GM12891 (cell line): ENCODE measurements around the gene ICE2.

Experiments
- DNase-seq: peaks from one replicate; pipeline ENCODE4 v3.0.0; 2011; ENCODE audit warnings: low spot score; ENCODE audit not compliant: insufficient read length
- FAIRE-seq: peaks from 2 replicates; lab custom pipeline; 2011; peaks lifted over from hg19 to GRCh38; lab: Jason Lieb, UNC
- PAX5 ChIP-seq: IDR thresholded peaks from 2 replicates; pipeline ENCODE4 v1.6.1; 2011; ENCODE audit warnings: low read length, moderate library complexity, mild to moderate bottlenecking; ENCODE audit not compliant: insufficient read depth, severe bottlenecking
- POLR2A ChIP-seq: IDR thresholded peaks from 2 replicates; pipeline ENCODE4 v1.6.1; 2011; ENCODE audit warnings: low read depth, low read length, control low read depth
- POLR2AphosphoS5 ChIP-seq: IDR thresholded peaks from 2 replicates; pipeline ENCODE4 v1.6.1; 2011; ENCODE audit warnings: low read depth, low read length, control low read depth
- POU2F2 ChIP-seq: IDR thresholded peaks from 2 replicates; pipeline ENCODE4 v1.6.1; 2011; ENCODE audit warnings: low read depth, mild to moderate bottlenecking, control low read depth, low read length, moderate library complexity
- SPI1 ChIP-seq: IDR thresholded peaks from 2 replicates; pipeline ENCODE4 v1.6.1; 2011; ENCODE audit warnings: low read depth, low read length, control low read depth
- TAF1 ChIP-seq: IDR thresholded peaks from 2 replicates; pipeline ENCODE4 v1.6.1; 2011; ENCODE audit warnings: low read depth, low read length, control low read depth

The ICE2 gene

DNA sequence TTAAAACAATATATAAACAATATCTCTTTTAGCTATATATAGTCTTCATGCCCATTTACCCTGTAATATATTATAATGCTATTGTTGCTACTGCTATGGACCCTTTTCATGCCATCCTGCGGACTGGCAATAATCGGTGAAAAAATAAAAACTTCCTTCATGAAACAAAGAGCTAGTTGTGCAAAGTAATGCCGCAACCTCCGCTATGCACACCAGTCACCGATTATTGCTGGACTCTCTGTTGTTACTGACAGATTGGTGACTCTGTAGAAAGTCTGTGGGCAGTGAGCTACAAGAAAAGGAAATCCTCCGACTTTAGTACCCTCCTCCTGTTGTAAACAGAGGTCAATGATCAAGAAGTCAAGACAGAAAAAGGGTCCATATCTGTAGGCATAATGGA, 17.9 kb upstream of the ICE2 start:
- FAIRE-seq, result no peak
- TF ChIP-seq POLR2AphosphoS5, result no peak
- TF ChIP-seq POU2F2, result no peak
- no peak for TF ChIP-seq SPI1
- TF ChIP-seq POLR2A, result no peak
- TF ChIP-seq TAF1, result no peak
- TF ChIP-seq PAX5, result no peak
- no peak for DNase-seq

GRCh38 chr15:60494108-60494507, 15.2 kb upstream of the ICE2 start:
- TF ChIP-seq SPI1 (no peak), POLR2A (no peak), PAX5 (no peak), POU2F2 (no peak), TAF1 (no peak), POLR2AphosphoS5 (no peak)
- no peak for DNase-seq
- no peak for FAIRE-seq

- FAIRE-seq, result no peak
- DNase-seq, result no peak
- TF ChIP-seq POU2F2 (no peak), POLR2A (no peak), POLR2AphosphoS5 (no peak), TAF1 (no peak), PAX5 (no peak), SPI1 (no peak)
These were observed 14.2 kb upstream of the ICE2 start for GRCh38 chr15:60493166-60493565.

GRCh38 chr15:60486742-60487141, 7.8 kb upstream of the ICE2 start:
- DNase-seq (no peak), FAIRE-seq (no peak)
- TF ChIP-seq PAX5 (no peak), TAF1 (no peak), SPI1 (peak; percentile 88), POU2F2 (no peak), POLR2A (no peak), POLR2AphosphoS5 (no peak)

GRCh38 chr15:60485365-60486055, 6.6 kb upstream of the ICE2 start:
- DNase-seq (no peak), FAIRE-seq (no peak)
- TF ChIP-seq POLR2A (no peak), PAX5 (no peak), SPI1 (0 out of 2 replicates have a peak, but pooled peaks have one; percentile 2), POU2F2 (no peak)

- TF ChIP-seq TAF1 (no peak), POLR2AphosphoS5 (no peak), POLR2A (no peak), PAX5 (no peak), SPI1 (no peak), POU2F2 (no peak)
- DNase-seq, result no peak
- no peak for FAIRE-seq
These were observed 4.1 kb upstream of the ICE2 start for GRCh38 chr15:60483042-60483441.

DNA sequence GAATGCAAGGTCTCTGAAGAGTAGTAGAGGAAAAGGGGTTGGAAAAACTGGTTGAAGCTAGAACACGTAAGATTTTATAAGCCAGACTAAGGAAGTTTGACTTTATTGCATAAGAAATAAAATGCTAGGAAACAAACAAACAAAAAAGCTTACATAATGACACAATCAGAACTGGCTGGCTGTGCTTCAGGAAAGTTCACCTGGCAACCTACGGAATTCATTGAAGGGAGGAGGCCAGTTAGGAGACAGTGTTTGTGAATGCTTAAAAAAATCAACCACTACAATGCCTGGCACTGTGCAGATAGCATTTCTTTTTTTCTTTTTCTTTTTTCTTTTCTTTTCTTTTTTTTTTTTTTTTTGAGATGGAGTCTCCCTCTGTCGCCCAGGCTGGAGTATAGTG, 1.9 kb upstream of the ICE2 start:
- no peak for TF ChIP-seq POU2F2
- no peak for TF ChIP-seq POLR2AphosphoS5
- no peak for TF ChIP-seq TAF1
- no peak for TF ChIP-seq POLR2A
- TF ChIP-seq PAX5, result no peak
- no peak for TF ChIP-seq SPI1
- DNase-seq (no peak), FAIRE-seq (no peak)

- DNase-seq (no peak), FAIRE-seq (no peak)
- TF ChIP-seq TAF1, result no peak
- no peak for TF ChIP-seq SPI1
- TF ChIP-seq PAX5, result no peak
These were observed 1.2 kb upstream of the ICE2 start for GRCh38 chr15:60480149-60480548.

GRCh38 chr15:60479361-60480110, 594 bp upstream of the ICE2 start:
- TF ChIP-seq POU2F2, result no peak
- TF ChIP-seq POLR2AphosphoS5, result no peak
- TF ChIP-seq POLR2A, result no peak
- no peak for TF ChIP-seq TAF1
- TF ChIP-seq SPI1, result no peak
- no peak for TF ChIP-seq PAX5
- DNase-seq (no peak), FAIRE-seq (peak; percentile 67)

DNA sequence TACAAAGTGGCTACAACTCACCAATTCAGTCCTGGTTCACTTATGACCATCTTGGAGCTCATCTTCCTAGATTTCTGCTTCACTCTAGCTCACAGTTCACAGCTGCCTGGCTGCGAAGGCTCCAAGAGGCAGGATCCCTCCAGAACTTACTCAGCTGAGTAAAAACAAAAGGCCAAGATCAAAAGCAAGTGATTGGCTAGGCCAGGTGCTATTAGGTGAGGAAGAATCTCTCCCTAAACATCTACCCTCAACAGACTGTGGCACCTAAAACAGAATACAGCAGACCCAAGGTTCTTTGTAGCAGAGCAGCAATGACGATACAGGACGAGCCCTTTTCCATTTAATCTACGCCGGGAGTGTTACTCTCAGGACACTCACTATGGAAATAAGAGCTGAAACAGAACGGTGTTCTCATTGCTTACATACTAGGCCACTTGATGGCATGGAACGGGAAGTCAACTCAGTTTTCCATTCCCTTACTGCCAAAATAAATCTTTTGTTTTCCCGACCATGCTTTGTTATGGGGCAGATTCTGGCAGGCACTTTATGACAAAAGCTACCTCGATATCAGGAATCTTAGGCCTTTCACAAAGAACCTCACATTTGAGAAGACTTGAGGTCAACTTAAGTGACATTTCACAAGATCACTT, 901 bp downstream of the ICE2 start:
- no peak for TF ChIP-seq SPI1
- TF ChIP-seq PAX5, result no peak
- TF ChIP-seq TAF1, result no peak
- no peak for TF ChIP-seq POU2F2
- 0 out of 2 replicates have a peak, but pooled peaks have one; percentile 35 for TF ChIP-seq POLR2A
- DNase-seq (no peak), FAIRE-seq (peak; percentile 67)
